Nucleus accumbens (tissue), 56 donors: Measurements from ENCODE around the gene FER1L5.
A peak's percentile ranks its signal among the peaks of the same experiment; 100 is the strongest.
"Not testable (repeated sequence)": the region's sequence is repeated elsewhere in the genome, so short reads cannot be mapped to it uniquely, and the experiment has no call there.

Source experiments
- DNase-seq, 56 donors: peaks; one replicate each; lab custom pipeline; 2025; lab: John Stamatoyannopoulos, UW

FER1L5 gene

DNA sequence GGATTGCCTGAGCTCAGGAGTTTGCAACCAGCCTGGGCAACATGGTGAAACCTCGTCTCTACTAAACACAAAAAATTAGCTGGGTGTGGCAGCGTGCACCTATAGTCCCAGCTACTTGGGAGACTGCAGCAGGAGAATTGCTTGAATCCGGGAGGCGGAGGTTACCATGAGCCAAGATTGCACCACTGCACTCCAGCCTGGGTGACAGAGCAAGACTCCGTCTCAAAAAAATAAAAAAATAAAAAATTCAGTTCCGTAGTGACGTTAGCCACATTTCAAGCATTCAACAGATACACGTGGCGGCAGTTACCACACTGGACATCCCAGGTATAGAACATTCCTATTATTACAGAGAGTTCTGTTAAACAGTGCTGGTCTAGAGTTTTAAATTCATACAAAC, 8.9 kb upstream of the FER1L5 start:
- DNase-seq = no peak

- peak in 3 of 56 donors; percentile 5 to 8 (median 5) for DNase-seq
Observed at GRCh38 chr2:96636551-96637171, 5.9 kb upstream of the FER1L5 start.

GRCh38 chr2:96637385-96638143, 5.0 kb upstream of the FER1L5 start:
- DNase-seq = peak in 43 of 56 donors; percentile 30 to 88 (median 75)

DNA sequence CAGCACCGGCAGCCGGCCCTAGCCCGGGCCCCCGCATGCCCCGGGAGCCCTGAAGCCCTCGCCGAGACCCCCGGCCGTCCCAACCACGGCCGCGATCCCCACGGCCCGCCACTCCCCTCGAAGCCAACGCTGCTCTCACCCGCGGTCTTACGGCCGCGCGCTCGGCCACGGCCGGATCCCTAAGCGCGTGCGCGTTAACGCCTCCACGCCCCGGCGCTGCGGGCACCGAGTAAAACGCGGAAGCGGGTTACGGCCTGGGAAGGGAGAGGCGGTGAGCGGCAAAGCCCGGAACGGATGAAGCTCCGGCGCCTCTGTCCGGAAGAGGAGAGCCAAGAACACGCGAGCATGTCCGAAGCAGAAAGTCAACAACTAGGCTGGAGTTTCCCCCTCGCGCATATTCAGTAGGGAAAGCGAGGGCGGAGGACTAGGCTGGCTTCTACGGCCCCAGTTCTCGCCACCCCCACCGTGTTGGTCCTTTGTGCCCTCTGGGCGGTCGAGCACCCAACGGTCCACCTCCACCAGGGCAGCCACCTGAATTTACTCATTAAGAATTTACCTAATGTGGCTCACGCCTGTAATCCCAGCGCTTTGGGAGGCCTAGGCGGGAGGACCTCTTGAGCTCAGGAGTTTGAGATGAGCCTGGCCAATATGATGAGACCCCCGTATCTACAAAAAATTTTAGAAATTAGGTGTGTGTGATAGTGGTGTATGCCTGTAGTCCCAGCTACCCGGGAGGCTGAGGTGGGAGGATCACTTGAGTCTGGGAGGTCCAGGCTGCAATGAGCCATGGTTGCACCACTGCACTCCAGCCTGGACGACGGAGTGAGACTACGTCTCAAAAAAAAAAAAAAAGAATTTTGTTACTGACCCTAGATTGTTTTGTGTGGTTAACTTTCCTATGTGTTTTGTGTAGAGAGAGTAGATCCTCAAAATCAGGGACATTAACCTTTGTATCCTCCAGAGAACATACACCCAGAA, 4.1 kb upstream of the FER1L5 start, which contains the start of gene KANSL3:
Gene KANSL3 (minus strand): TSS at position 169 of the 978 bp plus-strand sequence. CDS start 1,177 bp downstream, outside the sequence.
- peak; percentile 30 to 92 (median 82) for DNase-seq

DNA sequence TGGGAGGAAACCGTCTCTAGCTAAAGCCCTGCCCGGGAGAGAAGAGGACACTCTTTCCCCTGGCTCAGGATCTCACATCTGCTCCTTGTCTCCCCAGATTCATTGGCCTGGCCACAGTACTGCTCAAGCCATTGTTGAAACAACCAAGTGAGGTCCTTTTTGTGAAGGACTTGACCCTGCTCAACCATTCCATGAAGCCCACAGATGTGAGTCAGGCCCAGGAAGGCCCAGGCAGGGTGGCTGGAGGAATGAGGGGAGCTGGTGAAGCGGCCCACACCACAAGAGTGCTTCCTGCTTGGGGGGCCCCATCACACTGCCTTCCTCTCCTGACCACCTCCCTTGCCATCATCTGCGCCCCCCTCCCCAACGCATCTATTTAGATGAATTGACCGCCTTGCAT, 5.1 kb downstream of the FER1L5 start:
- no peak for DNase-seq

DNA sequence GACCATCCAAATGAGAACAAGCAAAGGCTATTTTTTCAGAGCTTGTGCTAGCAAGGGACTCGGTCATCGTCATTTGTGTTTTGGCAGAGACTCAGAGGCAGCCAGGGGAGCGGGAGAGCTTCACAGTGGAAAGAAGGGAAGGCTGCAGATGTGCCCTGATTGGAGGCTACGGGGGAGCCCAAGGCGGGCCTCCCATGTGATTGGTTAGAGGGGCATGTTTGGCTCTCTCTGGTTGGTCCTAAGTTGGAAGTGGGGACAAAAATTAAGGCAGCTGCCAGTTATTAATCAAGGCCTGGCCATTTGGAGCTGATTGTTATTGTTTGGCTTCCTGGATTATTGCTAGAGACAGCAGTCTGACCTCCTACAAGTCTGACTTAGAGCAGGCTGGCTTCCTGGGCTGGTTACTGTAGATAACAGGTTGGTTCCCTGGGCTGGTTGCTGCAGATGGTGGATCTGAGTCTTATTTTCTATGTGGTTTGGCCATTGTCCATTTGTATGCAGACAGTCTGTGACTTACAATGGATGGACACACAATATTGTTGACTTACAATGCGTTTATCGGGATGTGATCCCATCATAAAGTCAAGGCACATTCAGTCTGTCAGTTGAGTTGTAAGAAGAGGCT, 5.9 kb downstream of the FER1L5 start:
- DNase-seq = no peak

- DNase-seq = no peak
Observed at GRCh38 chr2:96649342-96649741, 6.8 kb downstream of the FER1L5 start.

DNA sequence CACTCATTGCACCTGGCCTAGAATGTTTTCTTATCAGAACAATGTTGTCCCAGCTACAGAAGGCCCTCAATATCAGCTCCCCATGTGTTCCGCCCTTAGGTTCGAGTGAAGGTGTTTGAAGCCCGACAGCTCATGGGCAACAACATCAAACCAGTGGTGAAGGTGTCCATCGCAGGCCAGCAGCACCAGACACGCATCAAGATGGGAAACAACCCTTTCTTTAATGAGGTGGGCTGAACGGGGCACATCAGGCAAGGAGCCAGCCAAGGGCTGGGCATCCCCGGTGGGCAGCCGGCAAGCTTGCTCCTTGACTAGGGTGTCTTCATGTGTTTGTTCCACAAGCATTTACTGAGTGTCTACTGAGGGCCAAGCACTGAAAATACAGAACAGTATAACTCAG, 9.2 kb downstream of the FER1L5 start:
- DNase-seq = no peak

DNA sequence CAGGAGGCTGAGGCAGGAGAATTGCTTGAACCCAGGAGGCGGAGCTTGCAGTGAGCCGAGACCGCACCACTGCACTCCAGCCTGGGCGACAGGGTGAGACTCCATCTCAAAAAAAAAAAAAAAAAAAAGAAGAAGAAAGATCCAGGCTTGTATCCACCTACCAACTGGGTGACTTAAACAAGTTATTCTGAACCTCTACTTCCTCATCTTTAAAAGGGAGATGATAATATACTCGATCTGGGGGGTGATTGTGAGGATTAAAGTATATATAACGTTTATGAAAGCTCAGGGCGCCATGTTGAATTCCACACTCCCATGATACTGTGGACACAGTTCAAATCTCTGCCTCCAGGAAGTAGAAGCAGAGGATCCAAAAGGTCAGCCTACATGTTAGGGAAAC, 12.2 kb downstream of the FER1L5 start:
- not testable (repeated sequence) for DNase-seq

DNA sequence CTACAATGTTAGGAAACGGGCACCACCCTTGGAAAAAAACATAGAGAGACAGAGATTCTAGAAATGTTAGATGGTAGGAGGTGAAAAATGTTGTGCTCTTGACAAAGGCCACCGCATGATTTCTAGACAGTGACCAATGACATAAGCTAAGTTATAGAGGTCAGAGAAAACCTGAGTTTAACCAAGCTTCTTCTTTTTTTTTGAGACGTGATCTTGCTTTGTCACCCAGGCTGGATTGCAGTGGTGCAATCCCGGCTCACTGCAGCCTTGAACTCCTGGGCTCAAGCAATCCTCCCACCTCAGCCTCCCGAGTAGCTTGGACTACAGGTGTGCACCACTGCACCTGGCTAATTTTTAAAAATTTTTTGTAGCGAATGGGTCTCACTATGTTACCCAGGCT, 13.0 kb downstream of the FER1L5 start:
- DNase-seq = no peak

DNA sequence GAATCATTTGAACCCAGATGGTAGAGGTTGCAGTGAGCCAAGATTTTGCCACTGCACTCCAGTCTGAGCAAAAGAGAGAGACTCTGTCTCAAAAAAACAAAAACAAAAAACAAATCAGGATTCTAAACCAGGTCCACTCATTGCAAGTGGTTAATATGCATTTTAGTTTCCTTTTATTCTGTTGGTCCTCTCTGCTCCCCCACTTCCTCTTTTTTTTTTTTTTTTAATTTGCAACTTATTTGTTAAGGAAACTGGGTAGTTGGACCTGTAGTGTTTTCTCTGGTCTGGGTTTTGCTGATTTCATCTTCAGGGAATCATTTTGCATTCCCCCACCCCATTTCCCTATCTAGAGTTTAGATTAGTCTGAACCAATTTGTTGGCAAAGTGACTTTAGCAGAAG, 14.0 kb downstream of the FER1L5 start:
- no peak for DNase-seq

DNA sequence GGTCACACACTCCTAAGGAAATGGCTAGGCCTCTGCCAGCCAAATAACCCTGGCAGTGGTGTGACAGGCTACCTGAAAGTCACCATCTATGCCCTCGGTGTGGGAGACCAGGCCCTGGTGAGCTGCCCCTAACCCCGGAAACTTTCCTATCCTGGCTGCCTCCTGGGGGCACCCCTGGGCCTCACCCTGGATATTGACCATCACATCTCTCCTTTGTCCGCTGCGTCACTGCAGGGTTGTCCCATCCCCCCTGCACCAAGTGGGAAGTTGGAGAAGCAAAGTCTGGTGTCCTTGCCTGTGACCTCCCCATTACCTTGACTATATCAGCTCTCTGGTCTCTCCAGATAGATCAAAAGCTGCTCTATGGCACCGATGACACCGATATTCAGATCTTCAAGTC, 18.8 kb downstream of the FER1L5 start:
- DNase-seq = no peak

- DNase-seq = no peak
Observed at GRCh38 chr2:96662360-96662759, 19.8 kb downstream of the FER1L5 start.

- DNase-seq = no peak
Observed at GRCh38 chr2:96663177-96663576, 20.6 kb downstream of the FER1L5 start.

DNA sequence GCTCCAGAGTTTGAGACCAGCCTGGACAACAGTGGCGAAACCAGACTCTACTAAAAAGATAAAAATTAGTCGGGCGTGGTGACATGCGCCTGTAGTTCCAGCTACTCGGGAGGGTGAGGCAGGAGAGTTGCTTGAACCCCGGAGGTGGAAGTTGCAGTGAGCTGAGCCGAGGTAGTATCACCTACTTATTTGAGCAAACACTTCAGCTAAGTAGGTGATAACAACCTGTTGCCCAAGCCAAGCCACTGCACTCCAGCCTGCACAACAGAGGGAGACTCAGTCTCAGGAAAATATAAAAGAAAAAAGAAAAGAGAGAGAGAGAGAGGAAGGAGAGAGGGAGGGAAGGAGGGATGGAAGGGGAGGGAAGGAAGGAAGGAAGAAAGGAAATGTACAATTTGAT, 21.3 kb downstream of the FER1L5 start:
- DNase-seq = no peak

DNA sequence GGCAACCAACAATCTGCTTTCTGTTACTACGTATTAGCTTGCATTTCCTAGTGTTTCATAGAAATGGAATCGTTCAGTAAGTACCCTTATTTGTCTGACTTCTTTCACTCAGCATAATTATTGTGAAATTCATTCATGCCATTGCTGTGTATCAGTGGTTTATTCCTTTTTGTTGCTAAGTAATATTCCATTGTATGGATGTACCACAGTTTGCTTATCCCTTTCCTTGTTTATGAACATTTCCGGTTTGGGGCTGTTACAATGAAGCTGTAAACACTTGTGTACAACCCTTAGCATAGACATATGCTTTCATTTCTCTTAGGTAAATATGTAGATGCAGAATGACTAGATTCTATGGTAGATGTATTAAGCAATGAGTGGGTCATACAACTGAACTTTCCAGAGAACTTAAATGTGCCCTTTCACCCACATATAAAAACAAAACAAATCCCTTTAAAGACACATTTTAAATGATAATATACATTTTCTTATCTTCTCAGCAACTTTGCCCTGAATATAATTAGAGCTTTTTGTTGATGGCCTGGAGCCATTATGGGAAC, 21.9 kb downstream of the FER1L5 start:
- DNase-seq = no peak

DNA sequence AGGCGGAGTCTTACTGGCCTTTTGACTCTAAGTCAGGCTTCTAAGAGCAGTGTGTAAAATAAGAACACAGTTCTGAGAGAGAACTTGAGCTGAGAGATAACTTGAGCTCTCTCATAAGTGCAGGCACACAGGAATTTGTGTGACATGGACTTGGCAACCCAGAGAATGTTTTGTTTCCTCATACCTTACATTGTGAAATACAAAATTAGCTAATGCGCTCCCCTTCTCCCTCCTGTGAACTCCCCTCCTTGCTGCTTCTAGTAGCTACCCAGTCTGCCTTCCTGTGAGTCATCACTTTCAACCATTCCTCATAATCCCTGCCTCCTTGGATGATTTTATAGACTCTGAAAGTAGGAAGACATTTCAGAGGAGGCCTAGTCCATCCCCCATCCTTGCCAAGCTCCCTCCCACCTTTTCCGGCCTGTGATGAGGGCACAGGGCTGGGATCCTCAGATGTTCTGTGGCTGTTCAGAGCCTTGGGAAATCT, 22.6 kb downstream of the FER1L5 start:
- DNase-seq = peak in 10 of 56 donors; percentile 6 to 41 (median 20)

- not testable (repeated sequence) for DNase-seq
Observed at GRCh38 chr2:96665717-96666116, 23.2 kb downstream of the FER1L5 start.

DNA sequence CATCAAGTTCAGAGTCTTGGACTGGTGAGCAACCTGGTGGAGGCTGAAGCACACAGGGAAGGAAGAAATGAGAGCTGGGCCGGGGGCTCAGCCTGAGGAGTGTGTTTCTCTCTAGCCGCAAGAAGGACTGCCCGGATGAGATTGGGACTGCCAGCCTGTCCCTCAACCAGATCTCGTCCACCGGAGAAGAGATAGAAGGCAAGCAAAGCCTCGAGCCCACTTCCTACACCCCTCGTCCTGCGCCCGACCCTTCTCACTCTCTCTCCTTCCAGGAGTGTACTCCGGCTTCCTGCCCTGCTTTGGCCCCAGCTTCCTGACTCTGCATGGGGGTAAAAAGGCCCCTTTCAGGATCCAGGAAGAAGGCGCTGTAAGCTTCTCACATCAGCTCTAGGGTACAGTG, 26.2 kb downstream of the FER1L5 start:
- no peak for DNase-seq
